ENCODE results near the gene FRRS1L.

DNA sequence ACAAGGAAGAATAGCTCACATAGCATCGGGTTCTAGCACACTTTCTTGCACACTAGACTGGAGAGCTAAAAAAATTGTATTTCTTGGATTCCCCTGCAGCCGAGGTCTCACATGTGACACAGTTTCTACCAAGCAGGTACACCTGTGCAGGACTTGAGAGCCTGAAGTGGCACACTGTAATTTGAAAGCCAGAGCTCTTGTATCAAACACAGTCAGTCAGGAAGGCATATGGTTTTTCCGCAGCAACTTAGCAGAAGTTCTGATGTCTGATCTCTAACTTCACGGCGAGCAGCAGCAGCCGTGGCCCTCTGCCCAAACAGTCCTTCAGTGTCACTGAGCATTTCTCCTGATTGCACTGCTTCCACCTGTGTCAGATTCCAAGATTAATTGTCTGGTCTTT, 72.8 kb downstream of the FRRS1L start:
- TF ChIP-seq, protein P1, sequence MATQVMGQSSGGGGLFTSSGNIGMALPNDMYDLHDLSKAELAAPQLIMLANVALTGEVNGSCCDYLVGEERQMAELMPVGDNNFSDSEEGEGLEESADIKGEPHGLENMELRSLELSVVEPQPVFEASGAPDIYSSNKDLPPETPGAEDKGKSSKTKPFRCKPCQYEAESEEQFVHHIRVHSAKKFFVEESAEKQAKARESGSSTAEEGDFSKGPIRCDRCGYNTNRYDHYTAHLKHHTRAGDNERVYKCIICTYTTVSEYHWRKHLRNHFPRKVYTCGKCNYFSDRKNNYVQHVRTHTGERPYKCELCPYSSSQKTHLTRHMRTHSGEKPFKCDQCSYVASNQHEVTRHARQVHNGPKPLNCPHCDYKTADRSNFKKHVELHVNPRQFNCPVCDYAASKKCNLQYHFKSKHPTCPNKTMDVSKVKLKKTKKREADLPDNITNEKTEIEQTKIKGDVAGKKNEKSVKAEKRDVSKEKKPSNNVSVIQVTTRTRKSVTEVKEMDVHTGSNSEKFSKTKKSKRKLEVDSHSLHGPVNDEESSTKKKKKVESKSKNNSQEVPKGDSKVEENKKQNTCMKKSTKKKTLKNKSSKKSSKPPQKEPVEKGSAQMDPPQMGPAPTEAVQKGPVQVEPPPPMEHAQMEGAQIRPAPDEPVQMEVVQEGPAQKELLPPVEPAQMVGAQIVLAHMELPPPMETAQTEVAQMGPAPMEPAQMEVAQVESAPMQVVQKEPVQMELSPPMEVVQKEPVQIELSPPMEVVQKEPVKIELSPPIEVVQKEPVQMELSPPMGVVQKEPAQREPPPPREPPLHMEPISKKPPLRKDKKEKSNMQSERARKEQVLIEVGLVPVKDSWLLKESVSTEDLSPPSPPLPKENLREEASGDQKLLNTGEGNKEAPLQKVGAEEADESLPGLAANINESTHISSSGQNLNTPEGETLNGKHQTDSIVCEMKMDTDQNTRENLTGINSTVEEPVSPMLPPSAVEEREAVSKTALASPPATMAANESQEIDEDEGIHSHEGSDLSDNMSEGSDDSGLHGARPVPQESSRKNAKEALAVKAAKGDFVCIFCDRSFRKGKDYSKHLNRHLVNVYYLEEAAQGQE (IDR thresholded peaks at IDR 0.05; ENCODE audit: low read depth): no peak
- TF ChIP-seq TAF1 (IDR thresholded peaks at IDR 0.05; ENCODE audit: low read depth): no peak

Data from Ishikawa (cell line).